ENCODE measurements around the gene DOCK9. TPM values are rescaled to one million over a fixed set of nuclear protein-coding genes. Genes with fewer than 3 reads are reported as not detected.

The DOCK9 gene
- total RNA-seq, 1 donor from 2014 or later = 45.9 TPM

DNA sequence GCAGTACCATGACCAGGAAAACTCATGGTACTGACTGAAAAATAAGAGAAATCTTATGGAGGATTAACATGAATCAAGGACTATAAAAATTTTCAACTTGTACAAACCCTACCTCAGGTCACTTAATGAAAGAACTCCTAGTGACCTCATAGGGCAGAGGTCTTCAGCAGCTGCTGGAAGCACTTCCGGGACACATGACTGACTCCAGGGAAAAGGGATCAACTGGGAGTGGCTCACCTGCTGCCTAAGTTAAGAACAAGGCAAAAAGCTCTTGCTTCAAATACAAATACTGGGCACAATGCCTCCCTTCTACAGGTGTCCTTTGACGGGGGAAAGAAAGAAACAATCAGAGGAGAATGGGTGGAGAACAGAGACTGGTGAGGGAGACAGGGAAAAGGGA lies 18.6 kb downstream of the DOCK9 start:
- no peaks in the 10 kb centered on the region for H3K27me3 Mint-ChIP-seq (ENCODE audit: low read depth)
- H3K9me3 Mint-ChIP-seq (ENCODE audit: low read depth) = no peaks in the 10 kb centered on the region
- no peak overlapping the region for H3K27ac Mint-ChIP-seq (ENCODE audit: unreplicated experiment)
- H3K4me1 Mint-ChIP-seq (ENCODE audit: low read depth) = peaks cover 28% of the 10 kb centered on the region
- DNase-seq (ENCODE audit: low spot score) = no peak
- TF ChIP-seq, protein P1, sequence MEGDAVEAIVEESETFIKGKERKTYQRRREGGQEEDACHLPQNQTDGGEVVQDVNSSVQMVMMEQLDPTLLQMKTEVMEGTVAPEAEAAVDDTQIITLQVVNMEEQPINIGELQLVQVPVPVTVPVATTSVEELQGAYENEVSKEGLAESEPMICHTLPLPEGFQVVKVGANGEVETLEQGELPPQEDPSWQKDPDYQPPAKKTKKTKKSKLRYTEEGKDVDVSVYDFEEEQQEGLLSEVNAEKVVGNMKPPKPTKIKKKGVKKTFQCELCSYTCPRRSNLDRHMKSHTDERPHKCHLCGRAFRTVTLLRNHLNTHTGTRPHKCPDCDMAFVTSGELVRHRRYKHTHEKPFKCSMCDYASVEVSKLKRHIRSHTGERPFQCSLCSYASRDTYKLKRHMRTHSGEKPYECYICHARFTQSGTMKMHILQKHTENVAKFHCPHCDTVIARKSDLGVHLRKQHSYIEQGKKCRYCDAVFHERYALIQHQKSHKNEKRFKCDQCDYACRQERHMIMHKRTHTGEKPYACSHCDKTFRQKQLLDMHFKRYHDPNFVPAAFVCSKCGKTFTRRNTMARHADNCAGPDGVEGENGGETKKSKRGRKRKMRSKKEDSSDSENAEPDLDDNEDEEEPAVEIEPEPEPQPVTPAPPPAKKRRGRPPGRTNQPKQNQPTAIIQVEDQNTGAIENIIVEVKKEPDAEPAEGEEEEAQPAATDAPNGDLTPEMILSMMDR (IDR thresholded peaks at IDR 0.05) = no peak
- H3K36me3 Mint-ChIP-seq (ENCODE audit: low read depth) = peaks cover 3% of the 10 kb centered on the region
- no peak overlapping the region for H3K4me3 Mint-ChIP-seq (ENCODE audit: unreplicated experiment)

DNA sequence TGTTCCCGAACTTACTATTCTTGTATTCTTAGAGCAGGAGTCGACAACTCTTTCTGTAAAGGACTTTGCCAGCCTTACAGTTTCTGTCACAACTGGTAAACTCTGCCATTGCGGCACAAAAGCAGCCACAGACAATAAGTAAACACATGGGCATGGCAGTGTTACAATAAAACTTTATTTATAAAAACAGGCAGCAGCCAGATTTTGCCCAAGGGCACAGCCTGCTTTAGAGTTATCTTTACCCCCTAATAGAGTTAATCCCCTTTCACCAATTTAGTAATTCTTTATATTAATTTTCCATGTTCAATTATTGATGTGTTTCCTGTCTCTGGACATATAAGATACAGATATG lies 19.4 kb downstream of the DOCK9 start:
- Mint-ChIP-seq H3K36me3 (ENCODE audit: low read depth) (peaks cover 3% of the 10 kb centered on the region), H3K4me1 (ENCODE audit: low read depth) (peaks cover 23% of the 10 kb centered on the region), H3K4me3 (ENCODE audit: unreplicated experiment) (no peak overlapping the region), H3K27ac (ENCODE audit: unreplicated experiment) (no peak overlapping the region), H3K9me3 (ENCODE audit: low read depth) (no peaks in the 10 kb centered on the region), H3K27me3 (ENCODE audit: low read depth) (no peaks in the 10 kb centered on the region)
- TF ChIP-seq, protein P1 (IDR thresholded peaks at IDR 0.05) = no peak
- no peak for DNase-seq (ENCODE audit: low spot score)

DNA sequence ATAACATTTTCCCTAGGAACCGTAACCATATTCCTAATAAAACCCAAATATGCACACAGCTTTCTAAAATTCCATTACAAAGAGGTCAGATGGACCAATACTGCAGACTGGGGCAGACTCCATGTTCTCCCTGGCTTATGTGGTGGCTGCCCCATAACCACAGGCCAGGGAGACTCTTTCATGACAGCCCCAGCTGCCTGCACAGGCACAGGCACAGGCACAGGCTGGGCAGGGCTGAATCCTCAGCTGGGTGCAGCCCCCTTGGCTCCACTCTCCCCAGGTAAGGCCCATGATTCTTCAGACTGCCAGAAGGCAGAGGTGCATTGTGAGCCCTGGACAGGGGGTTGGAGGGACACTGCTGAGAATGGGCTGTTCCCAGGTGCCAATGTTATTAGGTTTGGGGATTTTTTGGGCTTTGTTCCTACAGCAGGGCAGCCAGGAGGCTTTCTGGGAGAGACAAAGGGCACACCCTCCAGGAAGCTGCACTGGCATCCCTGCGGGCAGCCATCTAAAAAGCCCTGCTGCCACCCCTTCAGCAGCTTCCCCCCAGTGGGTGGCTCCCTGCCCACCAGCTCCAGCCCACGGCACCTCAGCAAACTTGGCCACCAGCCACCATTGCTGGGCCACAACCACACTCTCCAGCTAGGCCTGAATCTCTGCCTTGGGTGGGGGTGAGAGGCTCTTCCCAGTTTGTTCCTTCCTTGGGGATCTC lies 20.0 kb downstream of the DOCK9 start:
- peaks cover 19% of the 10 kb centered on the region for H3K4me1 Mint-ChIP-seq (ENCODE audit: low read depth)
- H3K27ac Mint-ChIP-seq (ENCODE audit: unreplicated experiment) = no peak overlapping the region
- H3K9me3 Mint-ChIP-seq (ENCODE audit: low read depth) = no peaks in the 10 kb centered on the region
- no peak overlapping the region for H3K4me3 Mint-ChIP-seq (ENCODE audit: unreplicated experiment)
- no peaks in the 10 kb centered on the region for H3K27me3 Mint-ChIP-seq (ENCODE audit: low read depth)
- TF ChIP-seq, protein P1 (IDR thresholded peaks at IDR 0.05) = no peak
- peaks cover 3% of the 10 kb centered on the region for H3K36me3 Mint-ChIP-seq (ENCODE audit: low read depth)
- DNase-seq (ENCODE audit: low spot score) = no peak

DNA sequence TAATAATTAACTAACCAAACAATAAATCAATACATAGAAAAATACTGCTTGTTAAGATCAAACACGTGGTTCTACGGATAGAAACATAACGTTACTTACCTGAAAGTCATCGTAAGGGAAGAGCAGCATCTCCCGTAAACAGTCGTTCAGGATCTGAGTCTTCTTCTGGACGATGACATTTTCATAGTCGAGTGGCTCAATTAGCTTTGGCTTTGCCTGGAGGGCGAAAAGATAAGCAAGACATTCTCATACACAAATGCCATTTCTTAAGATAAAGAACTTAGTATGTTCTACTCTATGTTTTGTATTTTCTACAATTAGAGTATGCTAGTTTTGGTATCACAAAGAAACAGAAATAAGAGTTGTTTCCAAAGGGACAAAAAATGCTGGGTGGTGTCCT lies 22.5 kb downstream of the DOCK9 start:
- H3K27me3 Mint-ChIP-seq (ENCODE audit: low read depth) = no peaks in the 10 kb centered on the region
- no peak for DNase-seq (ENCODE audit: low spot score)
- H3K4me3 Mint-ChIP-seq (ENCODE audit: unreplicated experiment) = no peak overlapping the region
- H3K27ac Mint-ChIP-seq (ENCODE audit: unreplicated experiment) = no peak overlapping the region
- TF ChIP-seq, protein P1 (IDR thresholded peaks at IDR 0.05) = no peak
- peaks cover 5% of the 10 kb centered on the region for H3K4me1 Mint-ChIP-seq (ENCODE audit: low read depth)
- peaks cover 3% of the 10 kb centered on the region for H3K36me3 Mint-ChIP-seq (ENCODE audit: low read depth)
- no peaks in the 10 kb centered on the region for H3K9me3 Mint-ChIP-seq (ENCODE audit: low read depth)

DNA sequence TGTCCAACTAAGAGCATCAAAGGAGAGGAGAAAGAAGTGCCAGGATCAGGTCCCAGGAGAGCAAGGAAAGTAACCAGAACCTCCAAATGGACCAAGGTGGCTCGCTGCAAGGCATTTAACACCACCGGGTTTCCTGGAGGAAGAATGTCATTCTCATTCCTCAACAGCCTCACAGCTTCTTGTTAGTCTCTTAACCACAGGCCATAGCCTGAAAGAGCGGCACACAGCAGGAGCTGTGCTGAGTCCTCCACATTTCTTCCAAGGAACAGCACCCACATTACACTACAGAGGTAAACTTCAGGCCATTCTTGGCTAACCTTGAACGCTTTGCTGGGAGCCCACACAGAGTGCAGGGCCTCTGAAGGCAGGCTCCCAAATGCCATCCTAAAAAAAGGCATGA lies 23.6 kb downstream of the DOCK9 start:
- Mint-ChIP-seq H3K36me3 (ENCODE audit: low read depth) (peaks cover 2% of the 10 kb centered on the region), H3K9me3 (ENCODE audit: low read depth) (no peaks in the 10 kb centered on the region), H3K4me1 (ENCODE audit: low read depth) (peaks cover 2% of the 10 kb centered on the region), H3K4me3 (ENCODE audit: unreplicated experiment) (no peak overlapping the region), H3K27ac (ENCODE audit: unreplicated experiment) (no peak overlapping the region), H3K27me3 (ENCODE audit: low read depth) (no peaks in the 10 kb centered on the region)
- DNase-seq (ENCODE audit: low spot score) = no peak
- TF ChIP-seq, protein P1 (IDR thresholded peaks at IDR 0.05) = no peak
